Uterus (tissue), 2 donors: ENCODE results near the gene VPS37D.

Experiments
- CTCF ChIP-seq, 4 experiments: fragments of 200-600 bp in 2 of 4; fragments of 450-650 bp in 2 of 4; sonication (generic) in 2 of 4; IDR thresholded peaks; one replicate each; pipeline ENCODE4 v1.5.1; 2016 to 2019; ENCODE audit warnings: antibody characterized with exemption in 4 of 4, mild to moderate bottlenecking in 2 of 4, moderate library complexity in 1 of 4
- POLR2A ChIP-seq, 2 donors: fragments of 450-650 bp; IDR thresholded peaks; one replicate each; pipeline ENCODE4 v1.6.1; 2016; ENCODE audit warnings: antibody characterized with exemption in 2 of 2, mild to moderate bottlenecking in 1 of 2, moderate library complexity in 1 of 2

- TF ChIP-seq CTCF (IDR thresholded peaks at IDR 0.05) (no peak), POLR2A (IDR thresholded peaks at IDR 0.05) (no peak)
Observed at GRCh38 chr7:73703225-73703624, 35.6 kb downstream of the VPS37D start.
